H1 (cell line): ENCODE data around the gene ACAA1. TPM values are rescaled to one million over a fixed set of nuclear protein-coding genes. Genes with fewer than 3 reads are reported as not detected.

Source experiments
- CEBPB ChIP-seq: IDR thresholded peaks from 2 replicates; pipeline ENCODE4 v1.6.1; 2012; ENCODE audit warnings: low read depth, low read length
- CHD1 ChIP-seq: IDR thresholded peaks from 2 replicates; pipeline ENCODE4 v1.6.1; 2012; ENCODE audit warnings: low read depth, low read length, improper control_type of control experiment
- FOSL1 ChIP-seq: IDR thresholded peaks from 2 replicates; pipeline ENCODE4 v1.6.1; 2011; ENCODE audit warnings: mild to moderate bottlenecking, low read depth, low read length, moderate library complexity; ENCODE audit not compliant: insufficient read depth
- KDM1A ChIP-seq: fragments of 200-600, 300-600 bp; sonication (generic); IDR thresholded peaks from 2 replicates; pipeline ENCODE4 v1.7.1; 2016; ENCODE audit warnings: mild to moderate bottlenecking, low read length, borderline replicate concordance
- POLR2A ChIP-seq, 2 experiments: IDR thresholded peaks; 1 replicate in 1 of 2; 2 replicates in 1 of 2; pipeline ENCODE4 v1.6.1; 2011; ENCODE audit warnings: low read depth in 2 of 2, low read length in 2 of 2, mild to moderate bottlenecking in 2 of 2; ENCODE audit errors: control extremely low read depth in 1 of 2
- RFX5 ChIP-seq: IDR thresholded peaks from 2 replicates; pipeline ENCODE4 v1.6.1; 2011; ENCODE audit warnings: low read depth, low read length, improper control_type of control experiment, borderline replicate concordance
- RXRA ChIP-seq: IDR thresholded peaks from 2 replicates; pipeline ENCODE4 v1.6.1; 2011; ENCODE audit warnings: low read depth, mild to moderate bottlenecking, low read length, moderate library complexity; ENCODE audit not compliant: insufficient read depth
- TBP ChIP-seq: IDR thresholded peaks from 2 replicates; pipeline ENCODE4 v1.6.1; 2011; ENCODE audit warnings: low read depth, low read length, improper control_type of control experiment
- polyA plus RNA-seq, 7 experiments: library from polyadenylated mRNA; depleted of rRNA in 3 of 7; stranded (reverse) in 5 of 7; unstranded in 2 of 7; fragments of >200 nt in 5 of 7; fragments of 200-250 nt in 2 of 7; gene quantifications; 1 replicate in 5 of 7; 2 replicates in 1 of 7; 4 replicates in 1 of 7; pipeline versions ENCODE4 v1.2.1 to v1.2.3, GENCODE V29; 2011 to 2013; ENCODE audit warnings: missing spikeins in 2 of 7, mixed read lengths in 2 of 7
- total RNA-seq: library from RNA; stranded (reverse); fragmentation: NEBNext Ultra II Directional; extraction: Animal tissue kit (Norgen Biotek cat#: 25700); gene quantifications from 2 replicates; pipeline ENCODE4 v1.2.1, GENCODE V29; 2021
- TF ChIP-seq, protein P1 (sequence below): fragments of 300-600 bp; sonication (generic); IDR thresholded peaks from 2 replicates; pipeline ENCODE4 v1.7.1; 2012; ENCODE audit warnings: low read length, moderate library complexity, mild to moderate bottlenecking, inconsistent platforms; ENCODE audit not compliant: insufficient replicate concordance
- TF ChIP-seq, protein P2 (sequence below), 3 experiments: IDR thresholded peaks; 1 replicate in 2 of 3; 2 replicates in 1 of 3; pipeline versions ENCODE4 v1.5.1 to v1.6.1; 2011; ENCODE audit warnings: low read length in 3 of 3, mild to moderate bottlenecking in 3 of 3, inconsistent platforms in 2 of 3, low read depth in 1 of 3, moderate library complexity in 1 of 3; ENCODE audit not compliant: insufficient read depth in 1 of 3; ENCODE audit errors: control extremely low read depth in 1 of 3

ACAA1 gene
- total and polyA plus RNA-seq, 2 of the 8 experiments (the other 6 are each of a cell fraction or from before 2014, with no cell fraction given): 23.1 to 34.8 TPM

GRCh38 chr3:38133209-38133556 is 3.7 kb downstream of the ACAA1 start (continued):
- TF ChIP-seq, protein P1, sequence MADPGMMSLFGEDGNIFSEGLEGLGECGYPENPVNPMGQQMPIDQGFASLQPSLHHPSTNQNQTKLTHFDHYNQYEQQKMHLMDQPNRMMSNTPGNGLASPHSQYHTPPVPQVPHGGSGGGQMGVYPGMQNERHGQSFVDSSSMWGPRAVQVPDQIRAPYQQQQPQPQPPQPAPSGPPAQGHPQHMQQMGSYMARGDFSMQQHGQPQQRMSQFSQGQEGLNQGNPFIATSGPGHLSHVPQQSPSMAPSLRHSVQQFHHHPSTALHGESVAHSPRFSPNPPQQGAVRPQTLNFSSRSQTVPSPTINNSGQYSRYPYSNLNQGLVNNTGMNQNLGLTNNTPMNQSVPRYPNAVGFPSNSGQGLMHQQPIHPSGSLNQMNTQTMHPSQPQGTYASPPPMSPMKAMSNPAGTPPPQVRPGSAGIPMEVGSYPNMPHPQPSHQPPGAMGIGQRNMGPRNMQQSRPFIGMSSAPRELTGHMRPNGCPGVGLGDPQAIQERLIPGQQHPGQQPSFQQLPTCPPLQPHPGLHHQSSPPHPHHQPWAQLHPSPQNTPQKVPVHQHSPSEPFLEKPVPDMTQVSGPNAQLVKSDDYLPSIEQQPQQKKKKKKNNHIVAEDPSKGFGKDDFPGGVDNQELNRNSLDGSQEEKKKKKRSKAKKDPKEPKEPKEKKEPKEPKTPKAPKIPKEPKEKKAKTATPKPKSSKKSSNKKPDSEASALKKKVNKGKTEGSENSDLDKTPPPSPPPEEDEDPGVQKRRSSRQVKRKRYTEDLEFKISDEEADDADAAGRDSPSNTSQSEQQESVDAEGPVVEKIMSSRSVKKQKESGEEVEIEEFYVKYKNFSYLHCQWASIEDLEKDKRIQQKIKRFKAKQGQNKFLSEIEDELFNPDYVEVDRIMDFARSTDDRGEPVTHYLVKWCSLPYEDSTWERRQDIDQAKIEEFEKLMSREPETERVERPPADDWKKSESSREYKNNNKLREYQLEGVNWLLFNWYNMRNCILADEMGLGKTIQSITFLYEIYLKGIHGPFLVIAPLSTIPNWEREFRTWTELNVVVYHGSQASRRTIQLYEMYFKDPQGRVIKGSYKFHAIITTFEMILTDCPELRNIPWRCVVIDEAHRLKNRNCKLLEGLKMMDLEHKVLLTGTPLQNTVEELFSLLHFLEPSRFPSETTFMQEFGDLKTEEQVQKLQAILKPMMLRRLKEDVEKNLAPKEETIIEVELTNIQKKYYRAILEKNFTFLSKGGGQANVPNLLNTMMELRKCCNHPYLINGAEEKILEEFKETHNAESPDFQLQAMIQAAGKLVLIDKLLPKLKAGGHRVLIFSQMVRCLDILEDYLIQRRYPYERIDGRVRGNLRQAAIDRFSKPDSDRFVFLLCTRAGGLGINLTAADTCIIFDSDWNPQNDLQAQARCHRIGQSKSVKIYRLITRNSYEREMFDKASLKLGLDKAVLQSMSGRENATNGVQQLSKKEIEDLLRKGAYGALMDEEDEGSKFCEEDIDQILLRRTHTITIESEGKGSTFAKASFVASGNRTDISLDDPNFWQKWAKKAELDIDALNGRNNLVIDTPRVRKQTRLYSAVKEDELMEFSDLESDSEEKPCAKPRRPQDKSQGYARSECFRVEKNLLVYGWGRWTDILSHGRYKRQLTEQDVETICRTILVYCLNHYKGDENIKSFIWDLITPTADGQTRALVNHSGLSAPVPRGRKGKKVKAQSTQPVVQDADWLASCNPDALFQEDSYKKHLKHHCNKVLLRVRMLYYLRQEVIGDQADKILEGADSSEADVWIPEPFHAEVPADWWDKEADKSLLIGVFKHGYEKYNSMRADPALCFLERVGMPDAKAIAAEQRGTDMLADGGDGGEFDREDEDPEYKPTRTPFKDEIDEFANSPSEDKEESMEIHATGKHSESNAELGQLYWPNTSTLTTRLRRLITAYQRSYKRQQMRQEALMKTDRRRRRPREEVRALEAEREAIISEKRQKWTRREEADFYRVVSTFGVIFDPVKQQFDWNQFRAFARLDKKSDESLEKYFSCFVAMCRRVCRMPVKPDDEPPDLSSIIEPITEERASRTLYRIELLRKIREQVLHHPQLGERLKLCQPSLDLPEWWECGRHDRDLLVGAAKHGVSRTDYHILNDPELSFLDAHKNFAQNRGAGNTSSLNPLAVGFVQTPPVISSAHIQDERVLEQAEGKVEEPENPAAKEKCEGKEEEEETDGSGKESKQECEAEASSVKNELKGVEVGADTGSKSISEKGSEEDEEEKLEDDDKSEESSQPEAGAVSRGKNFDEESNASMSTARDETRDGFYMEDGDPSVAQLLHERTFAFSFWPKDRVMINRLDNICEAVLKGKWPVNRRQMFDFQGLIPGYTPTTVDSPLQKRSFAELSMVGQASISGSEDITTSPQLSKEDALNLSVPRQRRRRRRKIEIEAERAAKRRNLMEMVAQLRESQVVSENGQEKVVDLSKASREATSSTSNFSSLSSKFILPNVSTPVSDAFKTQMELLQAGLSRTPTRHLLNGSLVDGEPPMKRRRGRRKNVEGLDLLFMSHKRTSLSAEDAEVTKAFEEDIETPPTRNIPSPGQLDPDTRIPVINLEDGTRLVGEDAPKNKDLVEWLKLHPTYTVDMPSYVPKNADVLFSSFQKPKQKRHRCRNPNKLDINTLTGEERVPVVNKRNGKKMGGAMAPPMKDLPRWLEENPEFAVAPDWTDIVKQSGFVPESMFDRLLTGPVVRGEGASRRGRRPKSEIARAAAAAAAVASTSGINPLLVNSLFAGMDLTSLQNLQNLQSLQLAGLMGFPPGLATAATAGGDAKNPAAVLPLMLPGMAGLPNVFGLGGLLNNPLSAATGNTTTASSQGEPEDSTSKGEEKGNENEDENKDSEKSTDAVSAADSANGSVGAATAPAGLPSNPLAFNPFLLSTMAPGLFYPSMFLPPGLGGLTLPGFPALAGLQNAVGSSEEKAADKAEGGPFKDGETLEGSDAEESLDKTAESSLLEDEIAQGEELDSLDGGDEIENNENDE: no peak
- TF ChIP-seq, protein P2, sequence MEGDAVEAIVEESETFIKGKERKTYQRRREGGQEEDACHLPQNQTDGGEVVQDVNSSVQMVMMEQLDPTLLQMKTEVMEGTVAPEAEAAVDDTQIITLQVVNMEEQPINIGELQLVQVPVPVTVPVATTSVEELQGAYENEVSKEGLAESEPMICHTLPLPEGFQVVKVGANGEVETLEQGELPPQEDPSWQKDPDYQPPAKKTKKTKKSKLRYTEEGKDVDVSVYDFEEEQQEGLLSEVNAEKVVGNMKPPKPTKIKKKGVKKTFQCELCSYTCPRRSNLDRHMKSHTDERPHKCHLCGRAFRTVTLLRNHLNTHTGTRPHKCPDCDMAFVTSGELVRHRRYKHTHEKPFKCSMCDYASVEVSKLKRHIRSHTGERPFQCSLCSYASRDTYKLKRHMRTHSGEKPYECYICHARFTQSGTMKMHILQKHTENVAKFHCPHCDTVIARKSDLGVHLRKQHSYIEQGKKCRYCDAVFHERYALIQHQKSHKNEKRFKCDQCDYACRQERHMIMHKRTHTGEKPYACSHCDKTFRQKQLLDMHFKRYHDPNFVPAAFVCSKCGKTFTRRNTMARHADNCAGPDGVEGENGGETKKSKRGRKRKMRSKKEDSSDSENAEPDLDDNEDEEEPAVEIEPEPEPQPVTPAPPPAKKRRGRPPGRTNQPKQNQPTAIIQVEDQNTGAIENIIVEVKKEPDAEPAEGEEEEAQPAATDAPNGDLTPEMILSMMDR (IDR thresholded peaks at IDR 0.05; ENCODE audit: control extremely low read depth in 1 of 3, insufficient read depth in 1 of 3, low read depth in 1 of 3, low read length in 3 of 3): no peak
- no peak for TF ChIP-seq FOSL1
- TF ChIP-seq POLR2A (IDR thresholded peaks at IDR 0.05; ENCODE audit: control extremely low read depth in 1 of 2, low read depth in 2 of 2, low read length in 2 of 2): no peak
- no peak for TF ChIP-seq CHD1
- TF ChIP-seq RXRA: no peak
- no peak for TF ChIP-seq CEBPB
- TF ChIP-seq TBP: no peak
- TF ChIP-seq RFX5: no peak
- no peak for TF ChIP-seq KDM1A
